SK-N-MC (cell line): ENCODE measurements around the gene TSPAN4.

Source experiments
- EZH2 ChIP-seq: fragments of 200-600 bp; sonication (generic); IDR thresholded peaks from one replicate; pipeline ENCODE4 v1.6.1; 2017; ENCODE audit warnings: antibody characterized with exemption
- FOXP2 ChIP-seq: optimal IDR thresholded peaks from 2 replicates; pipeline ENCODE3; 2011; ENCODE audit warnings: mild to moderate bottlenecking, moderate library complexity; ENCODE audit not compliant: insufficient read depth; ENCODE audit errors: extremely low read length, control extremely low read depth
- POLR2AphosphoS5 ChIP-seq: IDR thresholded peaks from 2 replicates; pipeline ENCODE4 v1.6.1; 2012; ENCODE audit warnings: mild to moderate bottlenecking, low read depth, low read length, borderline replicate concordance

- no peak for TF ChIP-seq EZH2
- no peak for TF ChIP-seq POLR2AphosphoS5
- no peak for TF ChIP-seq FOXP2
Observed at GRCh38 chr11:836700-837099, 6.0 kb upstream of the TSPAN4 start.
